HuH-7.5 (cell line): Measurements from ENCODE around the gene MAPK8IP1.
"Not testable (repeated sequence)": the region's sequence is repeated elsewhere in the genome, so short reads cannot be mapped to it uniquely, and the experiment has no call there.

ENCODE experiments used
- DNase-seq: peaks from one replicate; pipeline ENCODE4 v3.0.0; 2011; ENCODE audit warnings: low spot score

MAPK8IP1 gene

DNA sequence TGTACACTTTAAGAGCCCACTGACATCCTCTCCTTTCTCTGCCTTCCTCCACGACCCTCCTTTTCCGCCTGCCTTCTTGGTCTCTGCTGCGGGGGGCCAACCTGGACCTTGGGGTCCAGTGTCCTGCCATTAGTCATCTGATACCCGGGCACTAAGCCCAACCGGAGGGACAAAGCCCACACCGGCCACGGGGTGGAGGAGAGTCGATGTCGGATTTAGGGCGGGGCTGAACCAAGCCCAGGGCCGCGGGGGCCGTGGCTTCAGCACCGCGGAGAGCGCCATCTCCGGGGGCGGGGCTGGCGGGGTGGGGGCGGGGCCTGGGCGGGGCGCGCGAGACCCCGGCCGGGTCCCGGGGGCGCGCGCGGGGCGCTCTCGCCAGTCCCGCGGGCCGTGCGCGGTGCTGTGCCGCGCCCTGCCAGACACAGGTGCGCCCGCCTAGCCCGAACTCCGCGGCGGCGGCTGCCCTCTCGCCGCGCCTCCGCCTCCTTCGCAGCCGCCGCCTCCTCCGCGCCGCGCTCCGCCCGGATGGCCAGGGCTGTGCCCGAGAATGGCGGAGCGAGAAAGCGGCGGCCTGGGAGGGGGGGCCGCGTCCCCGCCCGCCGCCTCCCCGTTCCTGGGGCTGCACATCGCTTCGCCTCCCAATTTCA lies at the start of gene MAPK8IP1:
Gene MAPK8IP1, plus strand, starts transcription at position 378 of the 647 bp plus-strand sequence. Its CDS starts 170 bp downstream, at position 548.
- DNase-seq: peak; percentile 83

GRCh38 chr11:45839204-45839603 lies 46.2 kb upstream of the MAPK8IP1 start:
- no peak for DNase-seq

DNA sequence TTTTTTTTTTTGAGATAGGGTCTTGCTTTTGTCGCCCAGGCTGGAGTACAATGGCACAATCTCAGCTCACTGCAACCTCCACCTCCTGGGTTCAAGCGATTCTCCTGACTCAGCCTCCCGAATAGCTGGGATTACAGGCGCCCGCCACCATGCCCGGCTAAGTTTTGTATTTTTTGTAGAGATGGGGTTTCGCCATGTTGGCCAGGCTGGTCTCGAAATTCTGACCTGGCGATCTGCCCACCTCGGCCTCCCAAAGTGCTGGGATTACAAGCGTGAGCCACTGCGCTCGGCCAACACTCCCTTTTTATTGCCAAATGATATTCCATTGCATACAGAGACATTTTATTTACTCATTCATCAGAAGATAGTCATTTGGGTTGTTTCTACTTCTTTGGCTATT lies 45.2 kb upstream of the MAPK8IP1 start:
- DNase-seq: not testable (repeated sequence)

- peak; percentile 74 for DNase-seq
Observed at GRCh38 chr11:45843158-45843924, 42.1 kb upstream of the MAPK8IP1 start.

DNA sequence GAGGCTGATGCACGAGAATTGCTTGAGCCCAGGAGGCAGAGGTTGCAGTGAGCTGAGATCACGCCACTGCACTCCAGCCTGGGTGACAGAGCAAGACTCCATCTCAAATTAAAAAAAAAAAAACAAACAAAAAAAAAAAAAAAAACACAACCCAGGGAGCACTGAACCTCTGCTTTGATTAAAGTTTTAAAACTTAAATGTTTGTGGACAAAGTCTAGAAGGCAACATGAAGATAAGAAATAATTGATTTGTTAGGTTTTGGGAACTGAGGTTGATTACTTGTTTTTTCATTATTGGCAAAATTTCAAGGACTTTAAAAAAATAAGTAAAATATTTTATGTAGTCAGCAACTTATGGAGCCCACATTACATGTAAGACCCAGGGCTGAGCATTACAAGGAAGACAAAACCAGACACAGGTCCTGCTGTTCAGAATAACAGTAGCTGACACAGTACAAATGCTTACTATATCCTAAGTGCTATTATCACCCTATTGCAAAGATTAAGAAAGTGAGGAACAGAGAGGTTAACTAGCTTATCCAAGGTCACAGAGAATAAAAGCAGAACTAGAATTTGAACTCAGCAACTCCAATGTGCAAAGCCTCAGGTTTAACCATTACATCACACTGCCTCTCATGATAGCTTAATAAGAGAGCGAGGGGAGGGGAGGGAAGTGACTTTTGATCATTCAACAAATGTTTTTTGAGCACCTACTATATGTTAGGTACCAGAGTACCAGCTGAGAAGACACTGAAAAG lies 40.5 kb upstream of the MAPK8IP1 start:
- no peak for DNase-seq

DNA sequence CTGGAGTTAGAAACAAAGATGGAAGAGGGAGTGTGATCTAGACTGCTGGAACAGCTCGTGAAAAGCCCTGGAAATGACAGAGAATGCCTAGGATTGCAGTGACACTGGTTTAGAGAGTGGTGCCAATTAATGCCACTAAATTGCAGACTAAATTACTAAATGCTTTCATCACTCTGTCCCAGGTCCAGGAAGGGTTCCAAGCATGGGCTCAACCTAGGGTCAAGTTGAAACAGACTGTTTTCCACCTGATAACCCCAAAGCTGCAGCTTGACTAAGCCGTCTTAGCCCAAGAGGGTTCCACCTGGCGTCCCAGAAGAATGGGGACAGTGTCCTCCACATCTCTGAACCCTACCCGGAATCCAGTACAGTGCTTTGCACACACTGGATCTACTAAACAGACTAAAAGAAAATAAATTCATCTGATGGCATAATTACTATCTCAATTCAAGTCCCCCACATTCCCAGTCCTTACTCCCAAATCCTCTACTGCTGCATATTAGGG lies 39.2 kb upstream of the MAPK8IP1 start:
- no peak for DNase-seq

DNA sequence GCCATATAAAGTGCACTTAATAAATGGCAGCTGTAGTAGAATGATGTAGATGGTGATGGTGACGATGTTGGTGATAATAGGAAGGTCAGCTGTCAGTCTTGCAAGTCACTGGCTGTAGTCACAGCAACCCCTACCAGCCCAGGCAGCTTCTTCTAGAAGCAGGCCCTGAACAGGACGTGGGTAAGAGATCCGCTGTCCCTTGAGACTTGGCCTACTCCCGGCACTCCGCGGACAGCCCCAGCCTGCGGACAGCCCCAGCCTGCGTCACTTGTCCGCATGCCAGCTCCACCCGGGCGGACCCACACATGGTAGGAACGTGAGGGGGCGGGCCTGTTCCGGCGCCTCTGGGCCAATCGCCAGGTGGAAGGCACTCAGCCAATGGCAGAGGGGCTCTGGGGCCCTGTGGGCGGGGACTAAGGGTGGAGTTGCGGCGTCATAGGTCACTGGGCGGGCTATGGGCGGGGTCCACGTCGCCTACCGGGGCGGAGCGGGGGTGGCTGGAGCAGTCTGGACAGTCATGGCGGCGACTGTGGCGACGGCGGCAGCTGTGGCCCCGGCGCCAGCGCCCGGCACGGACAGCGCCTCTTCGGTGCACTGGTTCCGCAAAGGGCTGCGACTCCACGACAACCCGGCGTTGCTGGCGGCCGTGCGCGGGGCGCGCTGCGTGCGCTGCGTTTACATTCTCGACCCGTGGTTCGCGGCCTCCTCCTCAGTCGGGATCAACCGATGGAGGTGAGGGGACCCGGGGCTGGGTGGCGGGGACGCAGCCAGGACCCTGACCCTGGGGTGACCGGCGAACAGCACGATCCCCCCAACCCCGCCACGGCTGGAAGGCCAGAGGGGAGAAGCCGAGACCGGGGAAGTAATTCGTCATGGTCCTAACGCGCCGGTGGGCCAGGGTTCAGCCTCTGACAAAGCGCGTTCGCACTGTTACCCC lies 38.2 kb upstream of the MAPK8IP1 start, which contains the start of gene CRY2:
Gene CRY2, plus strand, starts transcription at position 502 of the 937 bp plus-strand sequence. Its CDS starts 16 bp downstream, at position 518.
- peak; percentile 87 for DNase-seq

DNA sequence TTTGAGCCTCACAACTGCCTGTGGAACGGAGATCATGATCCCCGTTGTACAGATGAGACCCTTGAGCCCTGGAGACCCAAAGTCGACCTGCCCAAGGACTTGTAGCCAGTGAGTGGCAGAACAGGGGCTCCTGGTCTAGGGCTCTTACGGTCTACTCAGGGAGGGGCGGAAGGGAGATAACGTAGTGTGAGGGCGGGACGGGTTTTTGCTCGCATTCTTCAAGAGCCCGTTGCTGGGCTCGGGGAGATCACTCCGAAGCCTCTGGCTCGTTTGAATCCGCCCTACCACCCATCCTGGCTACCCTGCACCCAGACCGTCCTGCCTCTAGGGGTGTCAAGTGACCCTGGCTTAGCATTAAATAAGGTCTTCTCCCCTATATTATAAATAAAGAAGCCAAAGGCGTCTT lies 37.5 kb upstream of the MAPK8IP1 start:
- peak; percentile 36 for DNase-seq

GRCh38 chr11:45848654-45849081 lies 36.8 kb upstream of the MAPK8IP1 start:
- DNase-seq: peak; percentile 43

DNA sequence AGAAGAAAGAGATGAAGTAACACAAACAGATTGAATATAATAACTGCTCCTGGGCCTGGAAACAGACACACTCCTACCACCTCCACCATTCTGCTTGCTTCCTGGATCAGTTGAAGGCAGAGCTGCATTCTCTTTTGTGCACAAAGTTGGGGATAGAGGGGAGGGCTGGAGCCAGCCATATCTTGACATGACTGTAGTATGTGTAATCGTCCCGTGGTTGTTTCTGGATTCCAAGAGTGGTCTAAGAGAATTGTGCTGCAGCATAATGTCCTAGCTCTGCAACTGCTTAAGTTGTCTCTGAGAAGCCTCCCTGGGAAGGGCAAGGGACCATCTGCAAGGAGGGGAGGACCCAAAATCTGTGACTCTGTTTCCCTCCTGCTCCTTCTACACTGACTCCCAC lies 35.0 kb upstream of the MAPK8IP1 start:
- no peak for DNase-seq

DNA sequence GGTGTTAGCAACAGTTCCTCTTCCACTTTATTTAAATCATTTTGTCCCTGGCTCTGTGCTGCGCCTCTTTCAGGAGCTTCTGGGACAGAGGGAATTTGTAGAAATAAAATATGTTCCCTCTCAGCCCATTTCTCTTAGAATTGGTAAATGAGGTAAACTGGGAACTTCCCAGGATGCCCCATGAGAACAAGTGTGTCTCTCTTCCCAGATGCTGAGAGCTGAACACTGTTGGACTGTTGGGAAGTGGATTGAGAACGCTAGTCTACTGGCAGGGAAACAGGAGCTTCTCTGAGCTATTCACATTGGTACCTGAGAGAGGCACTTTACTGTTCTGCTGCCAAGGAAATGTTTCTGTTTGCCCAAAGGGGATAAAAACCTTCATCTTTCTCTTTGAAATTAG lies 34.2 kb upstream of the MAPK8IP1 start:
- no peak for DNase-seq

DNA sequence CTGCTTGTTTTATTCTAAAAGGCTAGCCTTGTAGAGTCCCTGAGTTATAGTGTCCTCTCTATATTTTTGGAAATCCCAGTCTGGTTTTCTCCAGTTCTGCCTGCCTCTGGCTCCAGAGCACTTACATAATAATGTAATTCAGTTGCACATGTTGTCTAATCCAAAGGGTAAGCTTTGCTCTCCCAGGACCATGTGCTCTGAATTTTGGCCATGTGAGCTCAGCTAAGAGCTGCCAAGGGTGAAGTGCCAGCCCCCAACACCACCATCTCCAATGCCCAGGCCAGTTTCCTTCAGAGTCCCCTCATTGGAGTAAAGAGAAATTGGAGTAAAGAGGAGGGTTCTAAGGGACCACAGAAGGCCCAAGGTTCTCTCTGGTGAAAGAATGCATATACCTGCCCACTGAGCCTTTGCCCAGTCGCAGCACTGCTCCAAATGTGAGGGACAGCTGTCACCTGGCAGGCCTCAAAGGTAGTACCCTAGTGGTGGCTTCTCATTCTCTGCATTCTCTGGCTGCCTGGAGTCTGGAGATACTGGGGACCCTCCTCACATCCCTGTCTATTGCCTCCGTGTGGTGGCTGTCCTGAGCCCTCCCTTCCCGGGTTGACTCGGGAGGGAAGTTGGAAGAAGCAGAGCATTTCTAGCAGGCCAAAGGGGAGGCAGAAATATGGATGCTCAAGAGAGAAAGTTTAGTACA lies 33.3 kb upstream of the MAPK8IP1 start:
- DNase-seq: no peak

DNA sequence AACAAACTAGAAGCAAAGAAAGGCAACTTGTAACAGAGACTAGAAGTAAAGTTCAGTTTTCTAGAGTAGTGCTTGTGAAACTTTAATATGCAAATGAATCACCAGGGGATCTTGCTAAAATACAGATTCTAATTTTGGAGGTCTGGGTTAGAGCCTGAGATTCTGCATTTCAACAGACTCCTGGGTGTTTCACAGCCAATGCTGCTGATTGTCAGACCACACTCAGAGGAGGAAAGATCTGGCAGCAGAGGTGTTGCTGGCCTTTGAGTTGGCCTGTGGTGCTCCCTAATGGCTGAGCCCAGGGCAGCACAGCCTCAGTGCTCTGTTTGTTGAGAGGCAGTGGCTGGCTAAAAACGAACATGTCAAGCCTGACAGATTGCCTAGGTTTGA lies 32.7 kb upstream of the MAPK8IP1 start:
- DNase-seq: no peak

- no peak for DNase-seq
Observed at GRCh38 chr11:45853332-45854219, 31.9 kb upstream of the MAPK8IP1 start.

- no peak for DNase-seq
Observed at GRCh38 chr11:45855308-45855707, 30.1 kb upstream of the MAPK8IP1 start.

- no peak for DNase-seq
Observed at GRCh38 chr11:45856044-45856468, 29.4 kb upstream of the MAPK8IP1 start.

DNA sequence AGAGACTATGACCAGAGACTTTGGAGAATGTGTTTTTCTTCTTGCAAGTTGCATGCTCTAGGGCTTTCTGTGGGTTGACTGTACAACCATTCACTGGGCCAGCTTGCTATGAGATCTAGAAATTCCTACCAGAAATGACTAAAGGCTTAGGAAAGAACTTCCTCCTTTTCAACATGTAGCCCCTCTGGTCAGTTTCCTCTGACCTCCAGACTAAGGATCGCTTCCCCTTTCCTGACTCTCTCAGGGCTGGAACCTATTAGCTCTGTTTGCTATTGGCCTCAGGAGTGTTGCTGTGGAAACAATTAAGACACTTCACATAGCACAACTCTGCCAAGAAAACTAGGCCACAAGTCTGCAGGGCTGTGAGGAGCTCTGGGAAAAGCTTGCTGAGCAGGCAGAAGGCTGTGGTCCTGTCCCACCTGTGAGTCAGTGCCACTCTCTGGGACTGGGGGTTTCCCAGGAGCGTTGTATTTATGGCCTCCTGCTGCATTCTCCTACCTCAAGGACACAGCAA lies 27.4 kb upstream of the MAPK8IP1 start:
- no peak for DNase-seq

DNA sequence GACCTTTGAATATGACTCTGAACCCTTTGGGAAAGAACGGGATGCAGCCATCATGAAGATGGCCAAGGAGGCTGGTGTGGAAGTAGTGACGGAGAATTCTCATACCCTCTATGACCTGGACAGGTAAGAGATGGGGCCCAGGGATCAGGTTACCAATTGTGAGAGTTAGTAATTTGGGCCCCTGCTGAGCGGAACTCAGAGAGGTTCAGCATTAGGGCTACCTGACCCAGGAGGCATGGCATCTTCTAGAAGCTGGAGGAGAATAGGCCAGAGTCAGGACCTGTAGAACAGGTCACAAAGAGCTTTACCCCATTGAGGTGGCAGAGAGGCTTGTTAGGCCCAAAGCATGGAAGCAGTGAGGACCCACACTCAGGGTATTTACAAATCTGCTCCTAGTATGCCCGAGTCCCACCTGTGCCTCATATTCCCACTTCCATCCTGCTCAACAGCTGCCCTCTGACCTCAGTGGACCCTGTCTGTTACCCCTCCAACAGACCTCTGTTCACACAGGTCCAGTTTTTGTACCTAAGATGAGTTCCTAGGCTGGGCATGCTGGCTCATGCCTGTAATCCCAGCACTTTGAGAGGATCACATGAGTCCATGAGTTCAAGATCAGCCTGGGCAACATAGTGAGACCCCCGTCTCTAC lies 26.6 kb upstream of the MAPK8IP1 start:
- no peak for DNase-seq

DNA sequence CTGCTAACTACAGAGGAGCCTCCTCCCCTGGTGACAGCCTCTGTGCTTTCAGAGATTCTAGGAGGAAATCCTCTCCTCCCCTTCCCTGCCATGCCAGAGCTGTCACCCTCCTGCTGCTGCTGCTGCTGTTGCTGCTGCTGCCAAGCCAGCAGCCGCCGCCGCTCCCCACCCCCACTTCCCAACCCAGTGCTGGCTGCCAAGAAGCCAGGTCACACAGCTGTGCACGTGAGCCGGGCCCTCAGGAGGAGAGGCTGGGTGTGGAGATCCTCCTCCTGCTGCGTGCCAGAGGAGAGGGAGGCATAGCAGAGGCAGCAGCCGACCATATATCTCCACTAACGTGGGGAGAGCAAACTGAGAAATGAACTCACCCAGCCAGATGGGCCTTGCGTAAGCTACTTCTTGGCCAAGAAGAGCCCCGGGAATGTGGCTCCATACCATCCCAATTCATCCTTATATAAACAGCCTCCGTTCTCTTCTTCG lies 25.8 kb upstream of the MAPK8IP1 start:
- DNase-seq: no peak
